SH-SY5Y (cell line): Measurements from ENCODE around the gene CDC42EP1.

ENCODE experiments used
- GATA2 ChIP-seq: IDR thresholded peaks from 2 replicates; pipeline ENCODE4 v1.6.1; 2011; ENCODE audit warnings: mild to moderate bottlenecking, low read depth, low read length
- GATA3 ChIP-seq: IDR thresholded peaks from 2 replicates; pipeline ENCODE4 v1.6.1; 2011; ENCODE audit warnings: low read depth, mild to moderate bottlenecking, low read length, moderate library complexity

Gene CDC42EP1

GRCh38 chr22:37564111-37564711 is 3.9 kb downstream of the CDC42EP1 start:
- TF ChIP-seq GATA2 (no peak), GATA3 (no peak)

GRCh38 chr22:37565830-37566229 is 5.5 kb downstream of the CDC42EP1 start:
- no peak for TF ChIP-seq GATA2
- TF ChIP-seq GATA3: no peak

DNA sequence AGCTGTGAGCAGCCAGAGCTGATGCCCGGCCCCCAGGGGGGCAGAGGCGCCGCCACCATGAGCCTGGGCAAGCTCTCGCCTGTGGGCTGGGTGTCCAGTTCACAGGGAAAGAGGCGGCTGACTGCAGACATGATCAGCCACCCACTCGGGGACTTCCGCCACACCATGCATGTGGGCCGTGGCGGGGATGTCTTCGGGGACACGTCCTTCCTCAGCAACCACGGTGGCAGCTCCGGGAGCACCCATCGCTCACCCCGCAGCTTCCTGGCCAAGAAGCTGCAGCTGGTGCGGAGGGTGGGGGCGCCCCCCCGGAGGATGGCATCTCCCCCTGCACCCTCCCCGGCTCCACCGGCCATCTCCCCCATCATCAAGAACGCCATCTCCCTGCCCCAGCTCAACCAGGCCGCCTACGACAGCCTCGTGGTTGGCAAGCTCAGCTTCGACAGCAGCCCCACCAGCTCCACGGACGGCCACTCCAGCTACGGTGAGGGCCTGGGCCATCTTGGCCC is 6.1 kb downstream of the CDC42EP1 start:
- TF ChIP-seq GATA3 (no peak), GATA2 (no peak)

DNA sequence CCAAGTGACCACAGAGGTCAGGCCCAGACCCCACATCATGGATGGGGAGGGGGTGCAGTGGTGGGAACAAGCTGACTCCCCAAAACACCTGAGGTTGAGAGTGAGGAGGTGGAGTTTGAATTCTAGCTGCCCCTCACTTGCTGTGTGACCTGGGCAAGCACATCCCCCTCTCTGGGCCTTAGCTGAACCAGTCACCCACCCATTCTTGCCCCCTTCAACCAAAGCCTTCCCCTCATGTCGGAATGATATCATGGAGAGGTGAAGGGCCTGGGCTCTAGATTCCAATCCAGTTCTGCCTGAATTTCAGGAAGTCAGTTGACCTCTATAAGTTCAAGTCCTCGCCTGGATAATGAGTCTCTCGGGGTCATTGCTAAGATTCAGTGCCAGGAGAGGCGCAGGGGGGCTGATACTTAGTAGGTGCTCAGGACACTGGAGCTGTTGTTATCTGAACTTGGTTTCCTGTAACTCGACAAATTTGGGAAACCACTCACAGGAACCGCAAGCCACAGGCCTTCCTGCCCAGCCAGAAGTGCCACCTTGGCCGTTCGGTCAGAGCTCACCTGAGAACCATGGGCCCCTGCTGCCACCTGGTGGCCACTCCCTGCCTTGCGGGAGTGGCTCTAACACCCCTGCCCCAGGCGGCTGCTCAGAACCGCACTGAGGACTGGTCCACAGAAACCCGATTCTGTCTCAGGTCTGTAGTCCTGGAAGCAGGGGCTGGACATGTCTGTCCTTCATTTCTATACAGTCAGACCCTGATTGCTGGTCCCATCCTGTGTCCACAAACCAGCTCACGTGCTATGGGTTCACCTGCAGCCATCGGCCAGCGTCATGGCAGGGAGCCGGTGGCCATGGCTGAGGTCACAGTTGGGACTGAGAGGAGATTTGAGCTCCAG is 6.9 kb downstream of the CDC42EP1 start:
- TF ChIP-seq GATA2: no peak
- no peak for TF ChIP-seq GATA3

GRCh38 chr22:37568012-37568411 is 7.7 kb downstream of the CDC42EP1 start:
- TF ChIP-seq GATA2 (no peak), GATA3 (no peak)

DNA sequence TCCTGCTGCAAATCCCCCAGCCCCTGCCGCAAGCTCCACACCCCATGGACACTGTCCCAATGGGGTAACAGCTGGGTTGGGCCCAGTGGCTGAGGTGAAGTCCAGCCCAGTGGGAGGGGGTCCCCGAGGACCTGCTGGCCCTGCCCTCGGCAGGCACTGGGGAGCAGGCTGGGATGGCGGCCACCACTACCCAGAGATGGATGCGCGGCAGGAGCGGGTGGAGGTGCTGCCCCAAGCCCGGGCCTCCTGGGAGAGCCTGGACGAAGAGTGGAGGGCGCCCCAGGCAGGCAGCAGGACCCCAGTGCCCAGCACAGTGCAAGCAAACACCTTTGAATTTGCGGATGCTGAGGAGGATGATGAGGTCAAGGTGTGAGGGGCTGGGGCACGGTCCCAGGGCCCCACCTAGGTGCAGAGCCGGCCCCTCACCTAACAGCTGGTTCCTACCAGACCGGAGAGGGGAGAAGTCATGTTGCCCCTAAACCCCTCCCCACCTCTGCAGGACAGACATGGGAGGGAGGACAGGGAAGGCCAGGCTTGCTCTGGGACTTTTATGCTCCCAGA is 8.2 kb downstream of the CDC42EP1 start:
- TF ChIP-seq GATA2 (no peak), GATA3 (no peak)

DNA sequence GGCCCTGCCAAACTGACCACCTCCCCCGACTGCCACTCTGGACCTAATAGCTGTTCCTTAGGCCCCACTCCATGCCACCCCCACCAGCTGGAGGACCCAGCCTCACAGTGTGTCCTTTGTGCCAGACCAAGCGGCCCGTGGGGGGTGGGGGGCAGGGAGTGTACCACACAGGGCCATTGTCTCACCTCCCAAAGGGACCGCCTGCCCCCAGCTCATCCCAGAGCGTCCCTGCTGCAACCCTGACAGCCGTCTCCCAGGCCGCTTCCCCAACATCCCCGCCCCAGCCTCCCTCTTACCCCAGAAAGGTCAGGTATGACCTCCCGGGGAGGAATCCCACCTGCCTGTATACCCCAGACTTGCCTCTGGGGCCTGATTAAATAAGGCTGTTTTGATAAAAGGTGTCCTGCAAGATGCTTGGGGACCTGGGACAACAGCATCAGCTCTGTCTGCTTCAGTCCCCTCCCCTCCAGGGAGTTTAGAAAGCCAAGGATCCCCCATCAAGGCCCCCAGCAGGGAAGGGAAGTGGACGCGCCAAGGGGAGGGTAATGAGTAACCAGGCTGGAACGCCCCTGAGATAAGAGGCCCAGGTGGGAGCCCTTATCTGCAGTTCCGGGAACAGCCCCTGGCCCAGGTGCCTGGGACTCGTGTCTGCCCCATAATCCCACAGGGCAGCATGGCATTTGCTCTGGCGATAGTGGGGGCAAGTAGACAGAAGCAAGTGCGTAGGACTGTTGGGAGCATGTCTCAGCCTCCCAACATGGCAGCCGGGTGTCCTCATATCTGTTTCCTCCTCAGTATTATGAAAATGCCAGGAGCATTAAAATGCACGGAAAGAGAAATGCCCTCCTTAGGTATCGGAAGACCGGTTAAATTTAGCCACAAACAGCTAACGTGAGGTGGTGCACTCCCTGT is 9.0 kb downstream of the CDC42EP1 start:
- TF ChIP-seq GATA2 (no peak), GATA3 (no peak)

DNA sequence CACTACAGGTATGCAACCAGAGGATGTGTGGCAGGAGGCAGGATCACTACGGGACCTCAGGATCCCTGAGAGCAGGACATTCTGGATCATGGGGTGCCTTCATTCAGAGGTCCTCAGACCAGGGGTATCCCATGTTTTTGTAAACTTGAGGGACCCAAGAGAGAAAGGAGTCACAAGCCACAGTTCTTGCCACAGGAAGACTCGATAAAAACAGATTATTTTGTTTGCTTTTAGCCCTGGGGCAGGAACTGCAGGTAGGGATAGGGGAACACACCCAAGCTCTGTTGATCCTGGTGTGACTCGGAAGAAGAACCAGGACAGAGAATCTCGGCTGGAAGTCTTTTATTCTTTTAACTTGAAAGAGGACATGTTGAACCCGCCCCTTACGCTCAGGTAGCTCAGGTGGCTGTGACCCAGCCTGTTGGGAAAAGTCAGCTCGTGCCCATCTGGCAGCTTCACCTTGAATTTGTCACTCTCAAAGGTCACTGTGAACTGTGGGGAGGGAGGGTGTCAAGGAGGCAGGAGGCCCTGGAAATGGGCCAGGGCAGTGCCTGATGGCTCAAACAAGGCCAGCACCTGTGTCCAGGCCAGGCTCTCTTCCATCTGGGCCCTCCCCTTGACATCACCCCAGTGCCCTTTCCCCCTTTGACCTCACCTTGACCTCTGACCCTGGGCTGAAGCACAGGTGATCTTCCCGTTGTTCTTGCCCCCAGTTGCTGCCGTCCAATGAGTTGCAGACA is 9.8 kb downstream of the CDC42EP1 start:
- no peak for TF ChIP-seq GATA3
- no peak for TF ChIP-seq GATA2

GRCh38 chr22:37570661-37570976 is 10.3 kb downstream of the CDC42EP1 start:
- TF ChIP-seq GATA2 (no peak), GATA3 (no peak)

DNA sequence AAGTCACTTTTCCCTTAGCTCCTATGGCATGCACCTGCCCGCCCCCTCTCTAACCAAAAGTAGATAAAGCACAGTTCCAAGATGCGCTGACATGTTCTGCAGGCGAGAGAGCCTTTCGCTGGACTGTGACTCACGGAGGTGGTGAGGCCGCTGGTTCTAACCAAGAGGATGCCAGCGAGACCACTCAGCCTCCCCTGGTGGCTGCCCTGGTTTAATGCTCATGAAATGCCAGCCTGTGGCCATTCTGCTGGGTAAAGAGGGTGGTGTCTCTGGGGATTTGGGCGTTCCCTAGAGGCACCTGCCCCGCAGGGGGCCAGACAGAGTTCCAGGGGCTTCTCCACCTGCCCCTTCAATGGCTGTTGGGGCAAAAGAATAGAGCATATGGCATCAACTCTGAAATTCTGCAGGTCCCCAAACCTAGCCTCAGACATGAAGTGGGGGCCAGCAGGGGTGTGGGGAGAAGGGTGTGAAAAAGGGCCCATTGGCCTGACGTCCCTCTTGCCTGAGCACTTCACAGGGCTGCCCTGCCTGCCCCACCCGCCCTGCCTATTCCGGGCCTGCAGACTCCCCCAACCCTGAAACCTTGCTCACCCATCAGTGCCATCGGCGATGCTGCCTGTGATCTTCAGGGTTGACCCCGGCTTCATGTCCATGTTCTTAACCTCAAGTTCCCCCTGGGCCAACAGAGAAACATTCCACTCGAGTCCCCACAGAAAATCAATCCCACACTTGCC is 11.1 kb downstream of the CDC42EP1 start:
- TF ChIP-seq GATA2: no peak
- no peak for TF ChIP-seq GATA3

- TF ChIP-seq GATA3 (no peak), GATA2 (no peak)
These were observed 11.7 kb downstream of the CDC42EP1 start for GRCh38 chr22:37571992-37572373.

DNA sequence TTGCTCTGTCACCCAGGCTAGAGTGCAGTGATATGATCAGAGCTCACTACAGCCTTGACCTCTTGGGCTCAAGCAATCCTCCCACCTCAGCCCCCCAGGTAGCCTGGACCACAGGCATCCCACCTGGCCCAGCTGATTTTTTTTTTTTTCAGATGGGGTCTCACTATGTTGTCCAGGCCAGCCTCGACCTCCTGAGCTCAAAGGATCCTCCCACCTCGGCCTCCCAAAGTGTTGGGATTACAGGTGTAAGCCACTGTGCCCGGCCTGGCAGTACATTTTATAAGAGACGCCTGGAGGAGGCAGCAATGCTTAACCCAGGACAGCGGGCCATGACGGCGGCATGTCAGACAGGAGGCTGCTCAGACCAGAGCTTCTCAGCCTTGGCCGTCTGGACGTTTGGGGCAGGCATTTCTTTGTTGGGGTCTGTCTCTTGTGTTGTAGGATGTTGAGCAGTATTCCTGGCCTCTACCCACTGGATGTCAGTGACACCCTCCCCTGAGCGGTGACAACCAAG is 15.3 kb downstream of the CDC42EP1 start:
- TF ChIP-seq GATA3: no peak
- TF ChIP-seq GATA2: no peak
